Measurements from ENCODE around the gene MAN2C1.

MAN2C1 gene

DNA sequence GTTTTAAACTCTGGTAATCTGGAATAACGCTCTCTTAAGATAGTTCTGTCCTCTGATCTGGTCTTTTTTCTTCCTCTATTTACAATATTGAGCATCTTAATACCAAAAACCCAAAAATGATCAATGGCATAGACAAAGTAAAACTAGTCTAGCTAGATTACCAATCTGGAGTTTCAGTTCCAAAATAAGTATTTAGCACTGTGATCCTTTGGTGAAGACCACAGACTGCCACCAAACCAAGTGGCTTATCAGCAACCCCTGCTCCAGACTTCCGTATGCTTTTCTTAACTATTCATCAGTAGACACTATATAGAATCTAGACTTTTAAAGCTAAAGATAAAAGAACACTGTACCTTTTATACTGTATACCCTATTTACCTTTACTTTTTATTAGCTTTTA lies 35.5 kb upstream of the MAN2C1 start:
- TF ChIP-seq TAF1 (IDR thresholded peaks at IDR 0.05; ENCODE audit: borderline replicate concordance, insufficient read depth, low read length) (no peak), SIN3A (IDR thresholded peaks at IDR 0.05; ENCODE audit: borderline replicate concordance, insufficient read depth, low read length) (no peak), FOXP2 (optimal IDR thresholded peaks at IDR 0.05; ENCODE audit: borderline replicate concordance, extremely low read depth, extremely low read length, insufficient read depth) (no peak), POLR2AphosphoS5 (IDR thresholded peaks at IDR 0.05; ENCODE audit: low read depth, low read length) (no peak)
- TF ChIP-seq, protein P1, sequence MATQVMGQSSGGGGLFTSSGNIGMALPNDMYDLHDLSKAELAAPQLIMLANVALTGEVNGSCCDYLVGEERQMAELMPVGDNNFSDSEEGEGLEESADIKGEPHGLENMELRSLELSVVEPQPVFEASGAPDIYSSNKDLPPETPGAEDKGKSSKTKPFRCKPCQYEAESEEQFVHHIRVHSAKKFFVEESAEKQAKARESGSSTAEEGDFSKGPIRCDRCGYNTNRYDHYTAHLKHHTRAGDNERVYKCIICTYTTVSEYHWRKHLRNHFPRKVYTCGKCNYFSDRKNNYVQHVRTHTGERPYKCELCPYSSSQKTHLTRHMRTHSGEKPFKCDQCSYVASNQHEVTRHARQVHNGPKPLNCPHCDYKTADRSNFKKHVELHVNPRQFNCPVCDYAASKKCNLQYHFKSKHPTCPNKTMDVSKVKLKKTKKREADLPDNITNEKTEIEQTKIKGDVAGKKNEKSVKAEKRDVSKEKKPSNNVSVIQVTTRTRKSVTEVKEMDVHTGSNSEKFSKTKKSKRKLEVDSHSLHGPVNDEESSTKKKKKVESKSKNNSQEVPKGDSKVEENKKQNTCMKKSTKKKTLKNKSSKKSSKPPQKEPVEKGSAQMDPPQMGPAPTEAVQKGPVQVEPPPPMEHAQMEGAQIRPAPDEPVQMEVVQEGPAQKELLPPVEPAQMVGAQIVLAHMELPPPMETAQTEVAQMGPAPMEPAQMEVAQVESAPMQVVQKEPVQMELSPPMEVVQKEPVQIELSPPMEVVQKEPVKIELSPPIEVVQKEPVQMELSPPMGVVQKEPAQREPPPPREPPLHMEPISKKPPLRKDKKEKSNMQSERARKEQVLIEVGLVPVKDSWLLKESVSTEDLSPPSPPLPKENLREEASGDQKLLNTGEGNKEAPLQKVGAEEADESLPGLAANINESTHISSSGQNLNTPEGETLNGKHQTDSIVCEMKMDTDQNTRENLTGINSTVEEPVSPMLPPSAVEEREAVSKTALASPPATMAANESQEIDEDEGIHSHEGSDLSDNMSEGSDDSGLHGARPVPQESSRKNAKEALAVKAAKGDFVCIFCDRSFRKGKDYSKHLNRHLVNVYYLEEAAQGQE (IDR thresholded peaks at IDR 0.05; ENCODE audit: insufficient read depth in 1 of 2, low read depth in 2 of 2, low read length in 2 of 2), result no peak

DNA sequence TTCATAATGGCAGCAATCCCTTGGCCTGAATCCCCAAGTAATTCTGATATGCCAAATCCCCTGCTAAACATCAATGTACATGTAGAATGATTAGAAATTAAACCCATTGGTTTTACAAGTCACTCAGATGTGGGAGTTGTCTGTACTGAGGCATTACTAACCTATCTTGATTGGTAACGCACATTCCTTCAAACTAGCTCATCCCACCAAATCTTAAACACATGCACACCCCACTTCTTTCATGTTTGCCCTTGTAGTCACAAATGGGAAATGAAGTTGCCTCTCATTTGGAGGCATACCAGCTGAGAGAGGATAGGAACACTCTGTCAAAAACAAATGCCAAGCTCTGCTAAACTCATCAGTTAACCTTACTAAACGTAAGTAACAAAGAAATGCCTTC lies 29.1 kb upstream of the MAN2C1 start:
- TF ChIP-seq FOXP2 (optimal IDR thresholded peaks at IDR 0.05; ENCODE audit: borderline replicate concordance, extremely low read depth, extremely low read length, insufficient read depth) (no peak), SIN3A (IDR thresholded peaks at IDR 0.05; ENCODE audit: borderline replicate concordance, insufficient read depth, low read length) (no peak), POLR2AphosphoS5 (IDR thresholded peaks at IDR 0.05; ENCODE audit: low read depth, low read length) (no peak), TAF1 (IDR thresholded peaks at IDR 0.05; ENCODE audit: borderline replicate concordance, insufficient read depth, low read length) (no peak)
- TF ChIP-seq, protein P1 (IDR thresholded peaks at IDR 0.05; ENCODE audit: insufficient read depth in 1 of 2, low read depth in 2 of 2, low read length in 2 of 2), result no peak

DNA sequence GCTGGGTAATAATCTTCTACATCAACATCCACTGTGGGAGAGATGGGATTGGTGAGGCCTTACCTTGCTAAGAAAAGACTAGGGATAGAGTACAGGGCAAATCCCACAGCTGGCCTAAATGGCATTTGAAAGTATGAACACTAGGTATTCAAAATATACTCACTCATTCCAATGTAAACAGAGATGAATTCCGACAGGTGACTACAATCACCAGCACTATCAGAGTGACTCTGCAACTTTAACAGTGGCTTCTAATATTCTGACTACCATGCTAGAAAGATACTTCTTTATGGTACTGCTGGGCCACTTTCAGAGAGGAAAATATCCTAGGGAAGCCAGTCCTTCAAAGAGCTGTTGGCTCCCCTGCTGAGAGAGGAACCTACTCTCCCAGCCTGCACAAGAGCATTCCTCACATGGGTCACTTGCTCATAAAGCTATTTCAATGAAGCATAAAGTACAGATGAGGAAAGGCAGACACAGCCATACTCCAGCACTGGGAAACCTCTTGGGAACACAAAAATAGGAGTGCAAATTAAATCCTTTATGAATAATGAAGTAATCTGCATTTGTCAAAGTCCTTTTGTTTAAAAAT lies 21.5 kb upstream of the MAN2C1 start:
- TF ChIP-seq FOXP2 (optimal IDR thresholded peaks at IDR 0.05; ENCODE audit: borderline replicate concordance, extremely low read depth, extremely low read length, insufficient read depth) (no peak), SIN3A (IDR thresholded peaks at IDR 0.05; ENCODE audit: borderline replicate concordance, insufficient read depth, low read length) (no peak), TAF1 (IDR thresholded peaks at IDR 0.05; ENCODE audit: borderline replicate concordance, insufficient read depth, low read length) (no peak), POLR2AphosphoS5 (IDR thresholded peaks at IDR 0.05; ENCODE audit: low read depth, low read length) (no peak)
- TF ChIP-seq, protein P1 (IDR thresholded peaks at IDR 0.05; ENCODE audit: insufficient read depth in 1 of 2, low read depth in 2 of 2, low read length in 2 of 2), result no peak

DNA sequence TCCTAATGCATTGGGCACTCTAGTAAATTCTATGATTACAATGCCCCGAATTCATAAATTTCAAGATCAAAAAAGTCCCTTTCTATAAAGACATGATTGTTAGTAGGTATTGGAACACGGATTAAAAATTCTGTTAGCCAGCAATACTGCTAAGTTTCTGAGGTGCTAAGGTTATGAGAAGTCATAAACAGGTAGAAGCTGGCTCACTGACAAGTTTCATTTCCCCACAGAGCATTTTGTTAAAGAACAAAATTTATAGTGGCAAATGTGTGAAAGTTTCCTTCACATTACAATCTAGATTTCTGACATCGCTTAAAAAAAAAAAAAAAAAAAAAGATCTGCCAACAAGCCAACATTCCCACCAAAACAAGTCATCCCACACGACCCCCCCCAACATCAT lies 12.4 kb upstream of the MAN2C1 start:
- TF ChIP-seq TAF1 (IDR thresholded peaks at IDR 0.05; ENCODE audit: borderline replicate concordance, insufficient read depth, low read length) (no peak), POLR2AphosphoS5 (IDR thresholded peaks at IDR 0.05; ENCODE audit: low read depth, low read length) (no peak), FOXP2 (optimal IDR thresholded peaks at IDR 0.05; ENCODE audit: borderline replicate concordance, extremely low read depth, extremely low read length, insufficient read depth) (no peak), SIN3A (IDR thresholded peaks at IDR 0.05; ENCODE audit: borderline replicate concordance, insufficient read depth, low read length) (no peak)
- TF ChIP-seq, protein P1 (IDR thresholded peaks at IDR 0.05; ENCODE audit: insufficient read depth in 1 of 2, low read depth in 2 of 2, low read length in 2 of 2), result no peak

All from PFSK-1 (cell line).